Ishikawa (cell line): ENCODE data around the gene CHTF18.

Source experiments
- EP300 ChIP-seq: IDR thresholded peaks from 2 replicates; pipeline ENCODE4 v1.6.1; 2012; ENCODE audit warnings: borderline replicate concordance
- FOXM1 ChIP-seq: IDR thresholded peaks from 2 replicates; pipeline ENCODE4 v1.6.1; 2012; ENCODE audit warnings: low read depth, borderline replicate concordance
- RAD21 ChIP-seq: IDR thresholded peaks from 2 replicates; pipeline ENCODE4 v1.6.1; 2012; ENCODE audit warnings: low read depth
- TEAD4 ChIP-seq: IDR thresholded peaks from 2 replicates; pipeline ENCODE4 v1.6.1; 2012
- USF1 ChIP-seq: IDR thresholded peaks from 2 replicates; pipeline ENCODE4 v1.6.1; 2012
- YY1 ChIP-seq: IDR thresholded peaks from 2 replicates; pipeline ENCODE4 v1.6.1; 2012; ENCODE audit warnings: low read depth
- ZBTB7A ChIP-seq: IDR thresholded peaks from 2 replicates; pipeline ENCODE4 v1.6.1; 2012; ENCODE audit warnings: low read depth
- TF ChIP-seq, protein P1 (sequence below): IDR thresholded peaks from 2 replicates; pipeline ENCODE4 v1.6.1; 2012; ENCODE audit warnings: low read depth, mild to moderate bottlenecking

DNA sequence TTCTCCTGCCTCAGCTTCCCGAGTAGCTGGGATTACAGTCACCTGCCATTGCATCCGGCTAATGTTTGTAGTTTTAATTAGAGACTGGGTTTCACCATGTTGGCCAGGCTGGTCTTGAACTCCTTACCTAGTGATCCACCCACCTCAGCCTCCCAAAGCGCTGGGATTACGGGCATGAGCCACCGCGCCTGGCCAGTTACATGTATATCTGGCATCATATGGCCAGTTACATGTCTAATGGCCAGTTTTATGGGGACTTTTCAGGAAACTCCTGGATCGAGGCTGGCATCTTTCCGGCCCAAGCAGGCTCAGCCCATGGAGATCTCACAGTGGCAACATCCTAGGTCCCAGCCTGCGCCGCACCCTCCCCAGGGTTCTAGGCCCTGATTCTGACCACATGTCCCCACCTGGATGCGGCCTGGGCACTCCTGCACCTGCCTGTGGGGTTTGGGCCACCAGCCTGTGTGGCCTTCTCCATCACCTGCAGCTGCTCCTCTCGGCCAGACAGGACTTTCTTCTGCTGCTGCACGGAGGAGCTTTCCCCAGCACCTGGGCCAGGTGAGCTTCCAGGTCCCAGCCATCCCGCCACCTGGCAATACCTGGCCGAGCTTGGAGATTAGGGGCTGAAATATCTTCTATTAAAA is 46.3 kb upstream of the CHTF18 start:
- TF ChIP-seq, protein P1, sequence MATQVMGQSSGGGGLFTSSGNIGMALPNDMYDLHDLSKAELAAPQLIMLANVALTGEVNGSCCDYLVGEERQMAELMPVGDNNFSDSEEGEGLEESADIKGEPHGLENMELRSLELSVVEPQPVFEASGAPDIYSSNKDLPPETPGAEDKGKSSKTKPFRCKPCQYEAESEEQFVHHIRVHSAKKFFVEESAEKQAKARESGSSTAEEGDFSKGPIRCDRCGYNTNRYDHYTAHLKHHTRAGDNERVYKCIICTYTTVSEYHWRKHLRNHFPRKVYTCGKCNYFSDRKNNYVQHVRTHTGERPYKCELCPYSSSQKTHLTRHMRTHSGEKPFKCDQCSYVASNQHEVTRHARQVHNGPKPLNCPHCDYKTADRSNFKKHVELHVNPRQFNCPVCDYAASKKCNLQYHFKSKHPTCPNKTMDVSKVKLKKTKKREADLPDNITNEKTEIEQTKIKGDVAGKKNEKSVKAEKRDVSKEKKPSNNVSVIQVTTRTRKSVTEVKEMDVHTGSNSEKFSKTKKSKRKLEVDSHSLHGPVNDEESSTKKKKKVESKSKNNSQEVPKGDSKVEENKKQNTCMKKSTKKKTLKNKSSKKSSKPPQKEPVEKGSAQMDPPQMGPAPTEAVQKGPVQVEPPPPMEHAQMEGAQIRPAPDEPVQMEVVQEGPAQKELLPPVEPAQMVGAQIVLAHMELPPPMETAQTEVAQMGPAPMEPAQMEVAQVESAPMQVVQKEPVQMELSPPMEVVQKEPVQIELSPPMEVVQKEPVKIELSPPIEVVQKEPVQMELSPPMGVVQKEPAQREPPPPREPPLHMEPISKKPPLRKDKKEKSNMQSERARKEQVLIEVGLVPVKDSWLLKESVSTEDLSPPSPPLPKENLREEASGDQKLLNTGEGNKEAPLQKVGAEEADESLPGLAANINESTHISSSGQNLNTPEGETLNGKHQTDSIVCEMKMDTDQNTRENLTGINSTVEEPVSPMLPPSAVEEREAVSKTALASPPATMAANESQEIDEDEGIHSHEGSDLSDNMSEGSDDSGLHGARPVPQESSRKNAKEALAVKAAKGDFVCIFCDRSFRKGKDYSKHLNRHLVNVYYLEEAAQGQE = no peak
- no peak for TF ChIP-seq EP300
- TF ChIP-seq RAD21 = no peak
- no peak for TF ChIP-seq YY1
- no peak for TF ChIP-seq FOXM1
- TF ChIP-seq USF1 = no peak
- TF ChIP-seq TEAD4 = no peak
- no peak for TF ChIP-seq ZBTB7A
